HG02798 (cell line): ENCODE results near the gene KAZN.
"Not testable (repeated sequence)": the region's sequence is repeated elsewhere in the genome, so short reads cannot be mapped to it uniquely, and the experiment has no call there.

ENCODE experiments used
- ATAC-seq: cut with Tn5 transposase; IDR thresholded peaks from one replicate; pipeline ENCODE4 v1.9.1; 2021; ENCODE audit warnings: mild to moderate bottlenecking; ENCODE audit not compliant: unreplicated experiment, poor library complexity

The KAZN gene

DNA sequence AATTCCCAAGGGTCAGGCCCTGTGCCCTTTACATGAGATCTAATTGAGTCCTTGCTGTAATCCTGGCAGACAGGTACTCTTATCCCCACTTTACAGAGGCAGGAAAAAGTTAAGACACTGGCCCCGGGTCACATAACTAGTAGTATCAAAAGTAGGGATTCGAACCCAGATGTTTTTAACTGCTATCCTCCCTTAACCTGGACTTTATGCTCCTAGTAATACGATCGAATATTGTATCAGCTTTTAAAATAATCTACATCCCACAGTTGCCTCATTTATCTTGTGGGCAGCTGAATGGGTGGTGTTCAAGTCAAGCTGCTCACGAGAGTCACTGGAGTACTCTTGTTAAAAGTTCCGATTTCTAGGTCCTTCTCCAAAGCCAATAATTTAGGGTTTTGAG is 529.6 kb downstream of the KAZN start:
- ATAC-seq: no peak

DNA sequence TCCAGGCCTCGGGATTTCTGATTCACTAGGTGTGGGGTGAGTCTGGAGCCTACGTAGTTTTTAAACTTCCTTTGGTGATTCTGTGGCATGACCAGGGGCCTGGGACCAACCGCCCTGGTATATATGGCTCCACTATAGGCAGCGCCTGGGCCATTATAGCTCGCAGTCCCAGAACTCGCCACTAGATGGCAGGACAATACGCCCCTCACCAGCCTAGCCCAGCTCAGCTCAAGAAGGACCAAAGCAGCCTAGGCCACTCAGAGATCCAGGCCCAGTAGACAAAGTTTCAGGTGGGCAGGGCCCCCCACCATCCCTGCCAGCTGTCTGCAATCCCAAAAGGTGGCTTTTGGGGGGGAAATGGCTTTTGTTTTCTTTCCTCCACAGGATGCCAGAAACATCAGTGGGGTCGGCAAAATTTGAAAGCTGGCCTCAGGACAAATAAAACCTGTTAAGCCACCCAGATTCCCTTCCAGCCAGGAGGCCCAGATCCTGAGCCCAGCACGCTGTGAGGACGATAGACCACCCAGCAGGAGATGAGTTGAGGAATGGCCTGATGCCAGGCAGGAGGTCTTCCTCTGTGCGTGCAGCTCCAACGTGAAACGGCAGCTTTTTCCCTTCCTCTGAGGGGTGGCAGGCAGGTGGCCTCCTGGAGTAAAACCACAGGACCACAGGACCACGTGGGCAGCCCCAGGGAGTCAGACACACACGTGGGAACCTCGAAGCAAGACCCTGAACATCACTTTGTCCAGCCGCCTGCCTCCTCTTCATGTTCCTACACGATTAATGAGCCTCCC is 530.2 kb downstream of the KAZN start:
- ATAC-seq: peak; percentile 58

DNA sequence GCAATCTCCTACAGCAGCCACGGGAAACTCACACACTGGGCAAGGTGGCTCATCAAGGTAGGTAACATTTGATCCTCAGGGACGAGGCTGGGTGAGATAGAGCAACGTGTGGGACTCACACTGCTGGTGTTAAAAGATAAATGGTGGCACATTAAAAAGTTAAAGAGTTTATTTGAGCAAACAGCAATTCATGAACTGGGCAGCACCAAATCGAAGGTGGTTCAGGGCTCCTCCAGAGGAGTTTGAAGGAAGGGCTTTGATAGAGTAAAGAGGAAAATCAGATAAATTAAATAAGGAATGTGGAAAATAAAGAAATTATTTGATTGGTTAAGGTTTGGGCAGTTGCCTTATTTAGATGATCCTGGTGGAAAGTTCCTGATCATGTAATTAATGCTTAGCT is 531.5 kb downstream of the KAZN start:
- ATAC-seq: no peak

DNA sequence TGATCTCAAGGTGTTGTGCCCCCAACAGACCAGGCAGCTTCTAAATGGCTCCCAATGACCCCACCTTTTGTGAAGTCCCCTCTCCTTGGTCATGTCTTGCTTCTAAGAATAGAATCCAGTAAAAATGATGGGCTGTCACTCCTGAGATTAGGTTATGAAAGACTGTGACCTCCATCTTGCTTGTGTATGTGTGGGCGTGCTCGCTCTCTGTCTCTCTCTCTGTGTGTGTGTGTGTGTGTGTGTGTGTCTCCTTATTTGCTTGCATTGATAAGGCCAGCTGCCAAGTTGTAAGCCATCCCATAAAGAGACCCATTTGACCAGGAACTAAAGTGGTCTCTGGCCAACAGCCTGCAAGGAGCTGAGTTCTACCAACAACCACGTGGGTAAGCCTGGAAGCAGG is 532.1 kb downstream of the KAZN start:
- no peak for ATAC-seq

DNA sequence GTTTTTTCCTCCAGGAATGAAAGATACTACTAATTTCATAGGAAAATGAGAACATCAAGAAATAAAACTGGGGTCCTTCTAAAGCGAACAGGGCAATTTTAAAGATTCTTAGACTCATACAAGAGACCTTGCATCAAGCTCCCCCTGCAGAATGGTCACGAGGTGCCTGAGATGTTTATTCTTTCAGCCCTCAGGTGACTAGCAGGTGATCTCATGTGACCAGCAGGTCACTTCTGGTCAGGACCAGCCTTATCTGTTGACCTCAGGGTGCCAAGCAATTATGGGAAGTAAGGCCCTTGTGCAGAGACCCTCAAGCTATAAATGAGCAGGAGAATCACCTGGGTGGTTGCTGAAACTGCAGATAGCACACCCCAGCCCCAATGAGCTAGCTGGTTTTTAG is 534.5 kb downstream of the KAZN start:
- ATAC-seq: no peak

DNA sequence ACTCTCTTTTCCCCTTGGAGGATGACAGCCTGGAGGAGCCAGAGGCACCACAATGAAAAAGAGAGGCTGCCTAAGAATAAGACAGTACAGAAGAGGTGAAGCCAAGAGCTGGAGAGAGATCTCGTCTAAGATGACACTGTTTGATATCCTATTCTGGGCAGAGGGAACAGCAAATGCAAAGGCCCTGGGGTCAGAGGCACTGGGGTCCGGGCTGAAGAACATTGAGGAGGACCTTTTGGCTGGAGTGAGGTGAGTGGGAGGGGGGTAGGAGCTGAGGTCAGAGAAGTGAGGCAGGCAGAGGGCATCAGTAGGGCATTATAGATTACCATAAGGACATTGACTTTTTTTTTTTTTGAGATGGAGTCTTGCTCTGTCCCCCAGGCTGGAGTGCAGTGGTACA is 535.8 kb downstream of the KAZN start:
- no peak for ATAC-seq

DNA sequence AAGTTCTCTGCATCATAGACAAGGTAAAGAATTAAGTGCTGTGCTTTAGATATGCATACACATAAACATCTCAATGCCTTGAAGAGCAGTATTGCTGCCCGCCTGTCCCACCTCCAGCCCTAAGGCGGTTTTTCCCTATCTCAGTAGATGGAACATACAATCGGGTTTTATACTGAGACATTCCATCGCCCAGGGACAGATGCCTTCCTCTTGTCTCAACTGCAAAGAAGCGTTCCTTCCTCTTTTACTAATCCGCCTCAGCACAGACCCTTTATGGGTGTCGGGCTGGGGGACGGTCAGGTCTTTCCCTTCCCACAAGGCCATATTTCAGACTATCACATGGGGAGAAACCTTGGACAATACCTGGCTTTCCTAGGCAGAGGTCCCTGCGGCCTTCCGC is 537.1 kb downstream of the KAZN start:
- ATAC-seq: not testable (repeated sequence)

DNA sequence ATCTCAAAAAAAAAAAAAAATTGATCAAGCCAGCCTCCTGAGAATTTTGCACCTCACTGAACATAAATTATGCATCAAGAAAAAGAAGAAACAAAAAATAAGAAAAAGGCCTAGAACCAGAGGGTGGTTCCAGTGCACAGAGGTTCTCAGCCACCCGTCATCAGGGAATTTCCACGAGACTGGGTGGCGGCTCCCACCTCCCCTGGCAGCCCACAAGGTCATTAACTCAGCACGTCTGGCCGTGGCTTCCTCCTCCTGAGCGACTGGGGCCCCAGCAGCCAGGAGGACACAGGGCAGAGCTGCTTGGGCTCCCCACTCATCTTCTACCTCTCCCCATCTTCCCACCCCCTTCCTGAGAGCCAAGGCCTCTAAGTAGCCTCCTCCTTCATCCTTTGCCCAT is 539.3 kb downstream of the KAZN start:
- no peak for ATAC-seq

DNA sequence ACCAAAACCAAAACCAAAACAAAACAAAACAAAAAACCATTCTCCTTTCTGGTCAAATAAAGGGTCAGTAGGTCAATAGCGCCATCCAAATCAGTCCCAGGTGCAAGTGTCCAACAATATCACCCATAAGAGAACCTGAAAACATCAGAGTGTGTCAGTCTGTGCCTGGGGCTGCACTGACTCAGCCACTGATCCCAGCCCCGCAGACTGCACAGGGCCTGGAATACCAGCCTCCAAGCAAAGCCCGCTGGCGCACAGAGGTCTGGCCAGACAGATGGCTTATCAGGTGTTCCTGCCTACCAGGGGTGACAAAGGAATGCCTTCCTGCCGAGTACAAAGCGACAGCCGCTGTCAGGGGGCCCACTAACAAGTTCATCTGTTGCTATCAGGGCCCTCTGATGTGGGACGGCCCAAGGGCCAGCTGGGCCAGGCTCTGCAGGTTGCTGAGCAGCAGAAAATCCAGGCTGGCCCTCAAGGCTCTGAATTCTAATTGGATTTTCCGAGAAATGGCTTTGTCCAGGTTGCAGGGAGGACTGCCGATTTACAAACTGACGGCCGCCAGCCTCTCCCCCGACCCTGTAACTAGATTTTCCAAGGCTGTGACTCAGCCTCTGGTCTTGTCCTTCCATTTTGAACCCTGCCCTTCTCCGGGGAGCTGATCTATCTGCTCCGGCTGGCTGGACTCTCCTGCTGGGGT is 541.3 kb downstream of the KAZN start:
- ATAC-seq: no peak

DNA sequence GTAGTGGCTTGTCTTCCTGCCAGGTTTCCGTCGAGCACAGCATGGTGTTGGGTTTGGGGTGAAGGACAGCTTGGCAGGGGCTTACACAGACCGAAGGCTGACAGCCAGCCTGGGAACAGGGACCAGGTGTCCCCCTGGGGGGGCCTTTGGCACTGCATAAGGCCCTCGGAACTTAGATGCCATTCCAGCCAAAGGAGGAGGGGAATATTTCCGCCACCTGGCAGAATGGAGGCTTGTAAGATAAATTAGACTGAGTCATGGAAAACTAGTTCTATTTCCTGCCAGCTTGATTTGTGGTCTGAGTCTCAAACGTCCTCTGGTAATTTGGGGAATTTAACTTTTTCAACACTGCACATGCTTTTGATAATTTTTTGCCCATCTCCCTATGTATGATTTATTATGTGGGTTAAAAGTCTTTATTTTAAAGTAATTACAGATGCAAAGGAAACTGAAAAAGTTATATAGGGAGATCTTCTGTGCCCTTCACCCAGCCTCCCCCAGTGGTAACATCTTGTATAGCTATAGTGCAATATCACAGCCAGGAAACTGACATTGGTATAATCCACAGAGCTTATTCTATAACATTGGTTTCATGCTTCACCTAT is 543.6 kb downstream of the KAZN start:
- no peak for ATAC-seq

DNA sequence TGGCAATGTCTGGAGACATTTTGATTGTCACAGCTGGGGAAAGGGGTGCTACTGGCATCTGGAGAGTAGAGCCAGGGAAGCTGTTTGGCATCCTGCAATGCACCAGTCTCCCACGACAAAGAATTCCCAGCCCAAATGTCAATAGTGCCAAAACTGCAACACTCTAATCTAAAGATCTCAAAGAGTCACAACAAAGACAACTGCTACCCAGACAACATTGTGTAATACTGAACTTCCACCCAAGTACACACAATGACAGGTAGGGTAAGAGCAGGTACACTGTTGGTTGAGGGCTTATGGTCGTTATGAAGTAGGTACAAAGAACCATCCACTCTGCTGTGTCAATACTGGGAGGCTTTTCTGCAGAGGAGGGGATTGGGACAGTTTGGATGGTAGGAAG is 546.8 kb downstream of the KAZN start:
- no peak for ATAC-seq

DNA sequence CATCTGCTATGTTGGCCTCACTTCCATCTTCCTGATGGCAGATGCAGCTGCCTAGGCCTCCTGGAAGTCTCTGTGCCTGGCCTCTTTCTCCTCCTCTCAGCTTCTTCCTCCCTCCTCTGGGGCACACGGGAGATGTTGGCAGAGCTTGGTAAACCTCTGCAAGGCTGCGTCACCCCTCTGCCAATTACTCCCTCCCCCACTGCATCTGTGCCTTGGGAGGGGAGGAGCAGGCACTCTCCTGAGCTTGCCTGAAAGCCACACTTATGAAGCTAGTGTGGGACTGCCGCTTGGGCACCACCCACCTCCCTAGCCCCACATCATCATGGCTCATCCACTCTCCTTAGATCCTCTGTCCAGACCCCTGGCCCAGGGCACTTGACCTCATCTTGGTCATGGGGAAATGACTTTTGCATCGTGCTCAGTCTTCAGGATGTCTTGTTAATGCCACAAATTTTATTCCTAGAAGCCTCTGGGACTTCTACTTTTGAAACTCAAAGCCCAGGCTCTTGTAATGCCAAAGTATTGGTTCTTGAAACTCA is 547.7 kb downstream of the KAZN start:
- ATAC-seq: no peak

DNA sequence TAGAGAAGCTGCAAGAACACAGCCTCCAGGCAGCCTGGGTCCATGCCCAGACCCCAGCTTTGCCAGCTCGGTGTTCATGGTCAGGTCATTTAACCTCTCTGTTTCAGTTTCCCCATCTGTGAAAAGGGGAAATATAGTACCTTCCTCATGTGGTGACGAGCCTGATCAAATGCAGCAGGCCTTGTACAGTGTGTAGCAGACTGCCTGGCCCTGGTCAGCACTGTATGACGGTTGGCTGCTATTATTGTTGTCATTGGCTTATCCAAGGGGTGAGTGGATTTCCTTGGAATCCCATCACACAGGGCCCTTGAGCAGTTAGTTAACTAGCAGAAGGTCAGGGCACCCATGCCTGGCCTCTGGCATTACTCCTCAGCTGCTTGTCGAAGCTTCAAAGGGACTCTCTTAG is 548.5 kb downstream of the KAZN start:
- ATAC-seq: no peak

DNA sequence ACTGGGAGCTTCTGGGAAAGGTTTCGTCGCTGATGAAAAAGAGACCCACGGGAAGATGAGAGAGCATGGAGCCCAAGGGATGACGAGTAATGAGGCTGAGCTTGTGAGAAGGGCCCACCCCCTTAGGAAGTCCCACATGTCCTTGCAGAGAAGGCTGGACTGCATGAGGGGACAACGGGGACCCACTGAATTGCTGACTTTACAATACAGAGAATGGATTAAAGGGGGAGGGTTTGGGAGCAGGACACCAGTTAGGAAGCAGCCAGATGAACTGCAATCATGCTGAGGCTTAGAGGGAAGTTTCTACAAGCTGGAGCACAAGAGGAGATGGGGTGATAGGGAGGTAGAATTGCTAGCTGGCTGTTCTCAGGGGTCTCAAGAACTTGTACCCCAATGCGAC is 549.5 kb downstream of the KAZN start:
- no peak for ATAC-seq

DNA sequence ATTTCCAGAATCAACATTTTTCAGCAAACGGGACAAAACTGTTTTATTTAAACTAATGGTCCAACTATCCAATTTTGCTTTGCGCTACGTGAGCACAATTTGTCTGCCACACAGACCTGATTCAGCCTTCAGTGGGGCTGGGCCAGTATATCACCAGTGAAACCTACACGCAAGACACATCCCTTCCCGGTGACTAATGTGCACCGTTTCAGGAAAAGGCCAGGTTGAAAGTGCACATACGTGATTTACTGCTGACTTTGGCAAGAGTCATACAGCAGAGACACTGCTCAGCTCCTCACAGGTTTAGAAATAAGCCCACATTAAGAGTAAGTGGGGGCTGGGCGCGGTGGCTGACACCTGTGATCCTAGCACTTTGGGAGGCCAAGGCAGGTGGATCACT is 550.0 kb downstream of the KAZN start:
- ATAC-seq: no peak

DNA sequence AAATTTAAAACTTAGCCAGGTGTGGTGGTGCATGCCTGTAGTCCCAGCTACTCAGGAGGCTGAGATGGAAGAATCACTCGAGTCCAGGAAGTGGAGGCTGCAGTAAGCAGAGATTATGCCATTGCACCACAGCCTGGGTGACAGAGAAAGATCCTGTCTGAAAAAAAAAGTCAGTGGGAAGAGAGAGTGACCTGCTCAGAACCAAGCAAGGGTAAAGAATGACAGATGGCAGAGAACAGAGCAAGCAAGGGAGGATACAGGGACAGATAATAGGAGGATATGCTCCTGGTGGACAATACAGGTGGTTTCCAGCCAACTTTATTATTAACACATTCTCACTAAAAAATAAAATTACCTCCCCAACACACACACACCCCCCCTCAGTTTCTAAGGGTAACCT is 550.5 kb downstream of the KAZN start:
- no peak for ATAC-seq

DNA sequence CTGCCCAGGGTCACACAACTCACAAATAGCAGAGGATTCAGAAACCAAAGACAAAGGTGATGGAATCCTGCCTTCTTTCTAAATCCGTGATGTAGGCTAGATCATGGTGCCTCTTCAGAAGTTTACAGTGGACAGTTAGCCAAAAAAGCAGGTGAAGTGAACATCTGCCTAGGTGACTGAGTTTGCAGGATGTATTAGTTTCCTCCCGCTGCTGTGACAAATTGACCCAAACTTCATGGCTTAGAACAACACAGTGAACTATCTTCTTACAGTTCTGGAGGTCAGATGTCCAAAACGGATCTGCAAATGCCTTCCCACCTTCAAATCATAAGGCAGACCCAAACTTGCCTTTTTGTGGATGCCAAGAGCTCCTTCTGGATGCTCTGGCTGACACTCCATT is 551.9 kb downstream of the KAZN start:
- ATAC-seq: no peak

DNA sequence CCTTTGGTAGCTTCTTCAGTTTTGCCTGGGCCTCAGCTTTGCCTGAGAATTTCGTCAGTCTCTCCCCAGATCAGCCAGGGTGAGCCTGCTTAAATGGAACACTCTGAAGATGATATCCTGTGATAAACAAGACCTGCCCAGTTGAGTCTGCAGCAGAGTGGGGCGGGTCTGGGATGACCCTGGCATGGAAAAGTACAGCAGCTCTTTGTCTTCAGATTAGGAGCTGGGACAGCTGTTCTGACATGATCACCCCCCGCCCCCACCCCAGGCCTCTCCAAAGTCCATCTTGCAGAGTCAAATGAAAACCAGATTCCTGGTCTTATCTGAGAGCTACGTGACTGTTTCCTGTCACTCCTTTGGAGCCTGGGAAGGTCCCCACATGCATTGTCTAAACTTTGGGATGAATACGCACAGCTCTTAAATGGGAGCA is 552.9 kb downstream of the KAZN start:
- ATAC-seq: no peak

DNA sequence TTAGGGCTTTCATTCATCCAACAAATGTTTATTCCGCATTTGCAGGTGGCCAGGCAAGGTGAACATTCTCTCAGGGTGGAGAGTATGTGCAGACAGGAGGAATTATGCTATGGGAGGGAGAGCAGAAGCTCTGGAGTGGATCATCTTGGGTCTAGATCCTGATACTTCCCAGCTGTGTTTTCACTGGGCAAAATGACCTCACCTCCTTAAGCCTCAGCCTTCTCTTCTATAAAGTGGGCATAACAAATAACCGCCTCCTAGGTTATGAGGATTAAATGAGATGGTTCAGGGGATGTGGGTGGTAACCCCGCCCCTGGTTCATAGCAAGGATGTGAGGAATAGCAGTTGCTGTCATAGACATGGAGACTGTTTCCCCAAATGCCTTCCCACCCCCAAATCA is 553.4 kb downstream of the KAZN start:
- no peak for ATAC-seq

DNA sequence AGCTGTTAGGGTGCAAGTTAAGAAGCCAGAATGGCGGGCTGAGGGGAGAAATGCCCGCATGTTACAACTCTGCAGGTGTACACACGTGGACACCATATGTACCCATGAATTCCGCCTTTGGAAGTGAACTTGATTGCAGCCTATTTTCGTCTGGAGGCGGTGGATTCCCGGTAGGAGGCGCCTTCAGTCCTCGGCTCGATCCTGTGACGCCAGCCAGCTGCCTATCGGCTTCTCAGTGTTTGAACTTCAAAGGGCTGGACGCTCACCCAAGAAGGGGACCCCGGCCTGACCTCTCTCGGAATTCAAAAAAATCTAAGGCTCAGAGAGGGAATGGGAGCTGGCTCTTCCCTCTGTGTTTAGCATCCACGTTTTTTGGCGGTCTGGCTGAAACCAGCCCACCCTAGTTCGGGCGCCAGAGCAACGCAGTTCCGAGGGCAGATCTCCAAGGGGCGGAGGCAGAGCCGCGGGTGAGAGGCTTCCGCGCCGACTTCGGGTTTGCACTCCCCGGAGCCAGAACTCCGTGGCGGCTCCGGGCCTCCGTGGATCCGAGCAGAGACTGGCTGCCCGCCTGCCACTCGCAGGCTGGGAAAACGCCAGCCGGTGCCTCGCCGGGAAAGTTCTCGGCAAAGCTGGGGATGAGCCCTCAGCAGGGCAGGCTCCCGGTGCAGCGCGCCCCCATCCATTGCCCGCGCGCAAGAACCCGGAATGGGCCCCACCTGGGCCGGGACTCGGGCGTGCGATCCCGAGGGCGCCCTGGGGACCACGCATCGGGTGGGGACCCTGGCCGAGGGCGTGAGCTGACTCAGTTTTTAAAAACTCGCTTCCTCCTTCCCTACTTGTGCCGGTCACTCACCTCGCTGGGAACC is 554.1 kb downstream of the KAZN start:
- ATAC-seq: no peak
